Nephron (organoid): ENCODE results near the gene MT1HL1.

ENCODE experiments used
- H3K27ac Mint-ChIP-seq, 3 experiments: 2 replicates each; pipeline ENCODE4 v1.8.0; 2020; ENCODE audit warnings: mixed read lengths in 3 of 3, mild to moderate bottlenecking in 2 of 3, moderate library complexity in 1 of 3
- H3K27me3 Mint-ChIP-seq: 2 replicates; pipeline ENCODE4 v1.8.0; 2021; ENCODE audit warnings: low read depth, mild to moderate bottlenecking, moderate library complexity, mixed read lengths
- H3K36me3 Mint-ChIP-seq: 2 replicates; pipeline ENCODE4 v1.8.0; 2020; ENCODE audit warnings: low read depth, mixed read lengths
- H3K4me1 Mint-ChIP-seq: 2 replicates; pipeline ENCODE4 v1.8.0; 2020; ENCODE audit warnings: mixed read lengths
- H3K4me3 Mint-ChIP-seq, 3 experiments: 2 replicates each; pipeline ENCODE4 v1.8.0; 2020; ENCODE audit warnings: mild to moderate bottlenecking in 3 of 3, mixed read lengths in 3 of 3, moderate library complexity in 2 of 3
- H3K9me3 Mint-ChIP-seq: 2 replicates; pipeline ENCODE4 v1.8.0; 2020; ENCODE audit warnings: mixed read lengths
- TF ChIP-seq, protein P1 (sequence below), 3 experiments: fragments of 200-600 bp; sonication (generic); IDR thresholded peaks; one replicate each; pipeline ENCODE4 v1.5.0; 2021; ENCODE audit warnings: antibody characterized with exemption in 3 of 3; ENCODE audit not compliant: unreplicated experiment in 3 of 3

MT1HL1 gene

DNA sequence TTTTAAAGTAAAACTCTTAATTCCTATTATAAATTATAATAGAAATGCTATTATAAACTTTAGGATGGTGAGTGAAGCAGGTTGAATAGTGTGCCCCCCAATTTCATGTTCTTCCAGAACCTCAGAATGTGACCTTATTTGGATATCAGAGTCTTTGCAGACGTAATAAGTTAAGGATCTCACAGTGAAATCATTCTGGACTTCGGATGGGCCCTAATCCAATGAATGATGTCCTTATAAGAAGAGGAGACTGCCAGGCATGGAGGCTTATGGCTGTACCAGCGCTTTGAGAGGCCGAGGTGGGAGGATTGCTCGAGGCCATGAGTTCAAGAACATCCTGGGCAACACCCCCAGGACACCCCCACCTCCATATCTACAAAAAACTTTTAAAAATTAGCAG, 9.4 kb upstream of the MT1HL1 start:
- Mint-ChIP-seq H3K36me3 (no peaks in the 10 kb centered on the region), H3K9me3 (no peaks in the 10 kb centered on the region), H3K4me1 (peaks cover 6% of the 10 kb centered on the region), H3K27ac (no peak overlapping the region), H3K27me3 (peaks cover 18% of the 10 kb centered on the region), H3K4me3 (no peak overlapping the region)
- TF ChIP-seq, protein P1, sequence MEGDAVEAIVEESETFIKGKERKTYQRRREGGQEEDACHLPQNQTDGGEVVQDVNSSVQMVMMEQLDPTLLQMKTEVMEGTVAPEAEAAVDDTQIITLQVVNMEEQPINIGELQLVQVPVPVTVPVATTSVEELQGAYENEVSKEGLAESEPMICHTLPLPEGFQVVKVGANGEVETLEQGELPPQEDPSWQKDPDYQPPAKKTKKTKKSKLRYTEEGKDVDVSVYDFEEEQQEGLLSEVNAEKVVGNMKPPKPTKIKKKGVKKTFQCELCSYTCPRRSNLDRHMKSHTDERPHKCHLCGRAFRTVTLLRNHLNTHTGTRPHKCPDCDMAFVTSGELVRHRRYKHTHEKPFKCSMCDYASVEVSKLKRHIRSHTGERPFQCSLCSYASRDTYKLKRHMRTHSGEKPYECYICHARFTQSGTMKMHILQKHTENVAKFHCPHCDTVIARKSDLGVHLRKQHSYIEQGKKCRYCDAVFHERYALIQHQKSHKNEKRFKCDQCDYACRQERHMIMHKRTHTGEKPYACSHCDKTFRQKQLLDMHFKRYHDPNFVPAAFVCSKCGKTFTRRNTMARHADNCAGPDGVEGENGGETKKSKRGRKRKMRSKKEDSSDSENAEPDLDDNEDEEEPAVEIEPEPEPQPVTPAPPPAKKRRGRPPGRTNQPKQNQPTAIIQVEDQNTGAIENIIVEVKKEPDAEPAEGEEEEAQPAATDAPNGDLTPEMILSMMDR (IDR thresholded peaks at IDR 0.05; ENCODE audit: unreplicated experiment in 3 of 3) = no peak

DNA sequence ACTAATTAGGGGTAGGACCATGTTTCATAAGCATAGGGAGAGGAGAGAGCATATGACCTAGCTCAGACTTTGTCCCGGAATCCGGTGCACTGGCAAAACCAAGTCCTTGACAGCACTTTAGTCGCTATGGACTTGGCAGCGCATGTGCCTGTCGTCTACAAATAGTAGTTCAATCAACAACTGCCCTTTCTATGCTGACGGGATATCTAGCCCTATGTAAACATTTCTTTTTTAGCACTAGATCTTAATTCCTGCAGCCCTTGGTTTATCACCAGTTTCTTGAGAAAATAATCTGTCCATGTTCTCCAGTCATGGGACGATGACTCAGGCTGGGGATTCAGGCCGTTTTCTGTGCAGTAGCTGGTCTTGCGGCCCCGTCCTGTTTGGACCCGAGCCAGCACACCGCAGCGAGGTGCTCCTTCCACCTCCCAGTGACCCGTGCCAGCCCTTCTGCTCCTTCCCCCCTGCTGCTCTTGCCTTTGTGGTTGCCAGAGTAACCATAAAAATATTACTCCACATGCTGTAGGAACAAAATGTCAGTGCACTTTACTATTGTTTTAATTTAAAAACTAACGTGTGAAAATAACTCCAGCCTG, 8.6 kb upstream of the MT1HL1 start:
- TF ChIP-seq, protein P1 (IDR thresholded peaks at IDR 0.05; ENCODE audit: unreplicated experiment in 3 of 3) = no peak
- Mint-ChIP-seq H3K27me3 (peaks cover 16% of the 10 kb centered on the region), H3K4me1 (peaks cover 6% of the 10 kb centered on the region), H3K9me3 (no peaks in the 10 kb centered on the region), H3K4me3 (no peak overlapping the region), H3K27ac (no peak overlapping the region), H3K36me3 (no peaks in the 10 kb centered on the region)

DNA sequence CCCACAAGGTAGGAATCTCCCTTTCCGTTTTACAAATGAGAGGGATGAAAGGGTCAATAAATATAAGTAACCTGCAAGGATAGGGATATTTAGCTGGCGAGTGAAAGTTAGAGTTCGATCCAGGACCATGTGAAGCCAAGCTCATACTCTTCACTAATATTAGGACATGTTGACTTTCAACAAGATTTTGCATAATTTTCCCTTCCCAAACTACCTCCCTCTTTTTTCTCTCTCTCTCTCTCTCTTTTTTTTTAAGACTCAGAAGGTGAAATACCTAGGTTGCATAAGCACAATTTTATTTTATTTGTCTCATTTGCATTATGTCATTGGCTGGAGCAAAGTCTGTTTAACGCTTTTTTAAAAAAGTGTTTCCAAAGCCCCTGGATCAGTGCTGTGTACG, 8.1 kb upstream of the MT1HL1 start:
- Mint-ChIP-seq H3K4me3 (no peak overlapping the region), H3K36me3 (no peaks in the 10 kb centered on the region), H3K9me3 (no peaks in the 10 kb centered on the region), H3K27me3 (peaks cover 12% of the 10 kb centered on the region), H3K27ac (no peak overlapping the region), H3K4me1 (peaks cover 6% of the 10 kb centered on the region)
- TF ChIP-seq, protein P1 (IDR thresholded peaks at IDR 0.05; ENCODE audit: unreplicated experiment in 3 of 3) = no peak

DNA sequence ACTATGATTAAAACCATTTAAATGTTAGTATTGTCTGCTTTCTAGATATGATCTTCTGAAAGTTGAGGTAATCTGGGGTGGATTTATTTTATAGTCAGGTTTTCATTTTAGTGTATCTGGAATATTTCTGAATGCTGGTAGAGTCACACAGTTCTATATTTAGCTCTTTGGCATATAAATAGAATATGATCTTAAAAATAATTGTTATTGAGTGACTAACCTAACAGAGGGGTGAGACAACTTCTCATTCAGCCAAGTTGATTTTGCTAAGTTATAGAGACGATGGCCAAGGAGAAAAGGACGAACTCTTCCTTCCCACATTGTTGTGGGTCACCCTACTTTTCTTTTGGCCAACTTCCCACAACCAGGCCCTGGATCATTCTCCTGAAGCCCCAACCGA, 7.2 kb upstream of the MT1HL1 start:
- peaks cover 11% of the 10 kb centered on the region for H3K27me3 Mint-ChIP-seq
- TF ChIP-seq, protein P1 (IDR thresholded peaks at IDR 0.05; ENCODE audit: unreplicated experiment in 3 of 3) = no peak
- no peaks in the 10 kb centered on the region for H3K9me3 Mint-ChIP-seq
- no peak overlapping the region for H3K4me3 Mint-ChIP-seq
- peaks cover 6% of the 10 kb centered on the region for H3K4me1 Mint-ChIP-seq
- no peaks in the 10 kb centered on the region for H3K36me3 Mint-ChIP-seq
- no peak overlapping the region for H3K27ac Mint-ChIP-seq

DNA sequence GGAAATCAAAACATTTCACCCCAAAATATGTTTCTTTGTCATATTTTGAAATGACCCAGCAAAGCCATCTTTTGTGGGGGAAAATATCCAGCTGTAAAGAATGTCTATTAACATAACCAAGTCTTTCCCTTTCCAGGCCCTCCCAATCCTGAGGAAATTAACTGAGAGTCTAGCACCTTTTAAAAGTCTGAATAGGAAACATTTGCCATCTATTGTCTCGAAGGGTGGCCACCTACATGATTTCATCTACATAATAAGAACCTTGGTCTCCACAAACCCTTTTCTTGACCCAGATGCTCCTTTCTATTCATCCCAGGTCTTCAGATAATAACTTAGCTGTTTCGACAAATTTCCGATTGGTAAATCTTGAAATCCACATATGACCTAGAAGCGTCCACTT, 5.4 kb upstream of the MT1HL1 start:
- H3K4me1 Mint-ChIP-seq = peaks cover 6% of the 10 kb centered on the region
- H3K36me3 Mint-ChIP-seq = no peaks in the 10 kb centered on the region
- H3K27ac Mint-ChIP-seq = no peak overlapping the region
- peaks cover 11% of the 10 kb centered on the region for H3K27me3 Mint-ChIP-seq
- TF ChIP-seq, protein P1 (IDR thresholded peaks at IDR 0.05; ENCODE audit: unreplicated experiment in 3 of 3) = no peak
- no peak overlapping the region for H3K4me3 Mint-ChIP-seq
- H3K9me3 Mint-ChIP-seq = no peaks in the 10 kb centered on the region

DNA sequence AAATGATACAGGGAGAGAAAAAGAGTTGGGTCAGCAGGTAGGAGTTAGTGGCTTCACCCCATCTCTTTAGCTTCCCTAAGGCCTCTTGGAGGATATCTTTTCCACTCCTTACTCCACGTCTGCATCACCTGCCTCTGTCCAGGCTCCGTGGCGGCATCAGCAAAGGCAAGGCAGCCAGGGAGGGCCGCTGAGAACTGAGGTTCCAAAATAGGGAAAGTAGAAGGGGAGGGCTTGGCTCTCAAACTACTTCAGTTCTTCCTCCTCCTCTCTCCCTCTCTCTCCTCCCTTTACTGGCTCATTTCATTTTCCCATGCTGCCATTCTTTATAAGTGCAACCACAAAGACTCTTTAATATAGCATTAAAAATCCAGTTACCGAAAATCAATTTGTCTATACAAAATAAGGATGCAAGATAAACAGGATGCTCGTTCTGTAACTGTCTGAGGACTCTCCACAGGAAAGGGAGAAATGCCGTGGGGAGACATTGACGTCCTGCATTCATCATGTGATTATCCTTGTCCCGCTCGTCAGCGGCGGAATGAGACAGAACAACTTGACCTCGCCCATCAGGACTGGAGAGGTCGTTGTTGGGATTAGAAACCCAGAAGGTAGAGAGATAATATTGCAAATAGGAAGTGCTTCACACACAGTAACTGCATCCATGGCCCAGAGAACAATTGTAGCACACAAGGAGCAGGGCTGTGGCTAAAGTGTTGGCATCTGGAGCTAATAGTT, 3.1 kb upstream of the MT1HL1 start:
- H3K4me1 Mint-ChIP-seq = no peaks in the 10 kb centered on the region
- no peak overlapping the region for H3K4me3 Mint-ChIP-seq
- no peaks in the 10 kb centered on the region for H3K36me3 Mint-ChIP-seq
- no peak overlapping the region for H3K27ac Mint-ChIP-seq
- TF ChIP-seq, protein P1 (IDR thresholded peaks at IDR 0.05; ENCODE audit: unreplicated experiment in 3 of 3) = no peak
- H3K9me3 Mint-ChIP-seq = no peaks in the 10 kb centered on the region
- peaks cover 4% of the 10 kb centered on the region for H3K27me3 Mint-ChIP-seq
